ENCODE measurements around the gene SLC13A4.

GRCh38 chr7:135733603-135734342, 5.8 kb upstream of the SLC13A4 start:
- TF ChIP-seq EZH2 (IDR thresholded peaks at IDR 0.05; ENCODE audit: borderline replicate concordance, low read length) (no peak), CTCF (IDR thresholded peaks at IDR 0.05; ENCODE audit: low read length) (no peak)
